ENCODE data around the gene MYEF2.

- TF ChIP-seq PHF8 (conservative IDR thresholded peaks at IDR 0.05; ENCODE audit: low read depth, low read length): no peak
- TF ChIP-seq CTCF (IDR thresholded peaks at IDR 0.05; ENCODE audit: control extremely low read depth in 1 of 3, insufficient read depth in 1 of 3, low read depth in 1 of 3, low read length in 3 of 3): no peak
Measured at GRCh38 chr15:48186271-48186670, 8.2 kb upstream of the MYEF2 start.
